Keratinocyte (primary cell): Measurements from ENCODE around the gene UMAD1. TPM values are rescaled to one million over a fixed set of nuclear protein-coding genes. Genes with fewer than 3 reads are reported as not detected.

Source experiments
- DNase-seq: peaks from one replicate; pipeline ENCODE4 v3.0.0-alpha.2; 2011; ENCODE audit warnings: low read depth, missing footprints, low spot score
- FAIRE-seq: peaks from 2 replicates; lab custom pipeline; 2011; peaks lifted over from hg19 to GRCh38; lab: Jason Lieb, UNC
- H2AFZ ChIP-seq: 2 replicates; pipeline ENCODE4 v1.6.0; 2012; ENCODE audit warnings: low read length, control low read depth, inconsistent platforms; ENCODE audit not compliant: control insufficient read depth
- H3K27ac ChIP-seq: 2 replicates; pipeline ENCODE4 v1.5.1; 2011; ENCODE audit warnings: low read length; ENCODE audit not compliant: control insufficient read depth, insufficient read depth
- H3K27me3 ChIP-seq: 3 replicates; pipeline ENCODE4 v1.6.0; 2011; ENCODE audit warnings: low read length; ENCODE audit not compliant: control insufficient read depth, insufficient read depth; ENCODE audit errors: extremely low read depth
- H3K36me3 ChIP-seq, 2 experiments: 2 replicates in 1 of 2; 3 replicates in 1 of 2; pipeline ENCODE4 v1.5.1; 2011; ENCODE audit warnings: low read length in 2 of 2, mild to moderate bottlenecking in 1 of 2; ENCODE audit not compliant: control insufficient read depth in 2 of 2, insufficient read depth in 2 of 2; ENCODE audit errors: extremely low read depth in 1 of 2
- H3K4me1 ChIP-seq: 3 replicates; pipeline ENCODE4 v1.5.1; 2011; ENCODE audit warnings: low read length; ENCODE audit not compliant: control insufficient read depth, insufficient read depth; ENCODE audit errors: extremely low read depth
- H3K4me2 ChIP-seq: 3 replicates; pipeline ENCODE4 v1.6.0; 2011; ENCODE audit warnings: low read depth, low read length; ENCODE audit not compliant: control insufficient read depth, insufficient read depth; ENCODE audit errors: extremely low read depth
- H3K4me3 ChIP-seq, 3 experiments: fragments of 200-600 bp in 1 of 3; sonication (generic) in 1 of 3; 2 replicates in 2 of 3; 3 replicates in 1 of 3; pipeline ENCODE4 v1.5.1; 2011 to 2016; ENCODE audit warnings: low read length in 3 of 3, mild to moderate bottlenecking in 3 of 3, control low read depth in 2 of 3, inconsistent platforms in 1 of 3, low read depth in 1 of 3, mixed read lengths in 1 of 3, mixed run types in 1 of 3, moderate library complexity in 1 of 3; ENCODE audit not compliant: control insufficient read depth in 2 of 3, insufficient read depth in 2 of 3; ENCODE audit errors: extremely low read depth in 1 of 3
- H3K79me2 ChIP-seq: 2 replicates; pipeline ENCODE4 v1.6.0; 2012; ENCODE audit warnings: low read length; ENCODE audit not compliant: control insufficient read depth, insufficient read depth
- H3K9ac ChIP-seq: 3 replicates; pipeline ENCODE4 v1.6.0; 2011; ENCODE audit warnings: low read length; ENCODE audit not compliant: control insufficient read depth, insufficient read depth; ENCODE audit errors: extremely low read depth
- H3K9me1 ChIP-seq: 3 replicates; pipeline ENCODE4 v1.6.0; 2011; ENCODE audit warnings: low read length; ENCODE audit not compliant: control insufficient read depth, insufficient read depth; ENCODE audit errors: extremely low read depth
- H3K9me3 ChIP-seq: 2 replicates; pipeline ENCODE4 v1.5.1; 2012; ENCODE audit warnings: low read depth, low read length; ENCODE audit not compliant: control insufficient read depth
- H4K20me1 ChIP-seq: 3 replicates; pipeline ENCODE4 v1.6.0; 2011; ENCODE audit warnings: low read length; ENCODE audit not compliant: control insufficient read depth, insufficient read depth; ENCODE audit errors: extremely low read depth
- EZH2 ChIP-seq: IDR thresholded peaks from one replicate; pipeline ENCODE4 v1.6.1; 2012; ENCODE audit warnings: inconsistent platforms, mild to moderate bottlenecking, low read length, moderate library complexity
- dilution Hi-C: fragments of 300-500 bp; cut with MboI; formaldehyde crosslinking; loops from one replicate; pipeline ENCODE4 v1.7.0; 2020; ENCODE audit warnings: low sequenced_read_pairs; ENCODE audit not compliant: extremely low pct_ligation_motif_present
- polyA plus RNA-seq, 5 experiments: library from polyadenylated mRNA; depleted of rRNA in 3 of 5; stranded (reverse) in 3 of 5; stranded (forward) in 1 of 5; unstranded in 1 of 5; fragments of >200 nt; gene quantifications; 1 replicate in 1 of 5; 2 replicates in 3 of 5; 3 replicates in 1 of 5; pipeline versions ENCODE4 v1.2.1 to v1.2.3, GENCODE V29; 2011 to 2012; ENCODE audit warnings: missing spikeins in 2 of 5, low read depth in 1 of 5, low replicate concordance in 1 of 5
- TF ChIP-seq, protein P1 (sequence below), 3 experiments: IDR thresholded peaks in 1 of 3; conservative IDR thresholded peaks in 1 of 3; optimal IDR thresholded peaks in 1 of 3; 2 replicates in 2 of 3; 3 replicates in 1 of 3; pipeline versions ENCODE3 to v1.5.1; 2011; ENCODE audit warnings: low read length in 3 of 3, mild to moderate bottlenecking in 3 of 3, moderate library complexity in 2 of 3, control low read depth in 1 of 3, inconsistent platforms in 1 of 3; ENCODE audit not compliant: insufficient read depth in 2 of 3; ENCODE audit errors: extremely low read depth in 1 of 3

The UMAD1 gene
- polyA plus RNA-seq, 1 donor (not counting 4 experiments of a cell fraction or from before 2014, with no cell fraction given) = 18.2 TPM

DNA sequence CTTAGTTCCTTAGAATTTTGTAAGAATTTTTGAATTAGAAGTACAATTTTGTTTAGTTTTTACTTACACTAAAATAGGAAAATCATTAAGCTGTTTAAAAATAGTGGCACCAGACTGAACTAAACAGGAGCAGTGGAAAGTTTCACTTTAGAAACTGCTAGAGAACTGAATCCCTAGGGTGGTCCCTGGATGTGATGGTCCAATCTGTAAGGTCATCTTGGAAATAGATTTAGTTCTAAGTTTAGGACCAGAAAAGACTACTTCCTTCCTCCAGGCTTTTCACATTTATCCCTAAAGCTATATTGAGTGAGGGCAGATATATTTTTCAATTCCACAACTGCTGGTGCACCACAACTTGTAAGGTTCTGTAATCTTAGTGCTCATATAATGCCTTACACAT is 58.8 kb downstream of the UMAD1 start:
- no peaks in the 10 kb centered on the region for H3K79me2 ChIP-seq
- TF ChIP-seq EZH2 = no peak
- TF ChIP-seq, protein P1, sequence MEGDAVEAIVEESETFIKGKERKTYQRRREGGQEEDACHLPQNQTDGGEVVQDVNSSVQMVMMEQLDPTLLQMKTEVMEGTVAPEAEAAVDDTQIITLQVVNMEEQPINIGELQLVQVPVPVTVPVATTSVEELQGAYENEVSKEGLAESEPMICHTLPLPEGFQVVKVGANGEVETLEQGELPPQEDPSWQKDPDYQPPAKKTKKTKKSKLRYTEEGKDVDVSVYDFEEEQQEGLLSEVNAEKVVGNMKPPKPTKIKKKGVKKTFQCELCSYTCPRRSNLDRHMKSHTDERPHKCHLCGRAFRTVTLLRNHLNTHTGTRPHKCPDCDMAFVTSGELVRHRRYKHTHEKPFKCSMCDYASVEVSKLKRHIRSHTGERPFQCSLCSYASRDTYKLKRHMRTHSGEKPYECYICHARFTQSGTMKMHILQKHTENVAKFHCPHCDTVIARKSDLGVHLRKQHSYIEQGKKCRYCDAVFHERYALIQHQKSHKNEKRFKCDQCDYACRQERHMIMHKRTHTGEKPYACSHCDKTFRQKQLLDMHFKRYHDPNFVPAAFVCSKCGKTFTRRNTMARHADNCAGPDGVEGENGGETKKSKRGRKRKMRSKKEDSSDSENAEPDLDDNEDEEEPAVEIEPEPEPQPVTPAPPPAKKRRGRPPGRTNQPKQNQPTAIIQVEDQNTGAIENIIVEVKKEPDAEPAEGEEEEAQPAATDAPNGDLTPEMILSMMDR (optimal IDR thresholded peaks at IDR 0.05 in 1 of 3, IDR thresholded peaks at IDR 0.05 in 1 of 3, conservative IDR thresholded peaks at IDR 0.05 in 1 of 3; ENCODE audit: extremely low read depth in 1 of 3, insufficient read depth in 2 of 3, low read length in 3 of 3) = no peak
- no peaks in the 10 kb centered on the region for H3K36me3 ChIP-seq
- H2AFZ ChIP-seq = no peak overlapping the region
- H4K20me1 ChIP-seq = no peaks in the 10 kb centered on the region
- no peak overlapping the region for H3K4me2 ChIP-seq
- no peak overlapping the region for H3K4me3 ChIP-seq
- H3K9me3 ChIP-seq = no peaks in the 10 kb centered on the region
- DNase-seq (no peak), FAIRE-seq (no peak)
- H3K27ac ChIP-seq = no peak overlapping the region
- H3K4me1 ChIP-seq = peaks cover under 1% of the 10 kb centered on the region
- no peaks in the 10 kb centered on the region for H3K27me3 ChIP-seq
- dilution Hi-C loops = no loop called here
- H3K9ac ChIP-seq = no peak overlapping the region
- no peaks in the 10 kb centered on the region for H3K9me1 ChIP-seq

DNA sequence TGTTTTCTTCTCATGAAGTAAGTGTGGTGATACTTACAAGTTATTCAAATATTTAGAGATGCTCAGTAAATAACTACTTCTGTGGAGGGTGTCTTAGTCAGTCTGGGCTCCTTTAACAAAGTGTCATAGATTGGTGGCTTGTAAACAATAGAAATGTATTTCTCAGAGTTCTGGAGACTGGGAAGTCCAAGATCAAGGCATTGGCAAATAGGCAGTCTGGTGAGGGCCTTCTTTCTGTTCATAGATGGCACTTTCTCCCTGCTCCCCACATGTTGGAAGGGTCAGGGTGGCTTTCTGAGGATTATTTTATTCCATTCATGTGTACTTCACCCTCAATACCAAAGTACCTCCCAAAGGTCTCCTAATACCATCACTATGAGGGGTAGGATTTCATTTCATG is 59.4 kb downstream of the UMAD1 start:
- peaks cover 5% of the 10 kb centered on the region for H3K4me1 ChIP-seq
- no peaks in the 10 kb centered on the region for H3K79me2 ChIP-seq
- no peak overlapping the region for H2AFZ ChIP-seq
- FAIRE-seq = no peak
- H4K20me1 ChIP-seq = no peaks in the 10 kb centered on the region
- dilution Hi-C loops = no loop called here
- no peak overlapping the region for H3K4me2 ChIP-seq
- no peaks in the 10 kb centered on the region for H3K36me3 ChIP-seq
- TF ChIP-seq, protein P1 (optimal IDR thresholded peaks at IDR 0.05 in 1 of 3, IDR thresholded peaks at IDR 0.05 in 1 of 3, conservative IDR thresholded peaks at IDR 0.05 in 1 of 3; ENCODE audit: extremely low read depth in 1 of 3, insufficient read depth in 2 of 3, low read length in 3 of 3) = no peak
- no peak for TF ChIP-seq EZH2
- H3K27ac ChIP-seq = no peak overlapping the region
- no peaks in the 10 kb centered on the region for H3K9me1 ChIP-seq
- H3K9me3 ChIP-seq = no peaks in the 10 kb centered on the region
- no peak overlapping the region for H3K4me3 ChIP-seq
- H3K27me3 ChIP-seq = no peaks in the 10 kb centered on the region
- H3K9ac ChIP-seq = no peak overlapping the region
- DNase-seq = no peak
